A549 (cell line): ENCODE results near the gene FHL1. TPM values are rescaled to one million over a fixed set of nuclear protein-coding genes. Genes with fewer than 3 reads are reported as not detected.
A peak's percentile ranks its signal among the peaks of the same experiment; 100 is the strongest.
"Not testable (repeated sequence)": the region's sequence is repeated elsewhere in the genome, so short reads cannot be mapped to it uniquely, and the experiment has no call there.

ENCODE experiments used
- ATAC-seq, 2 experiments: fragments of 200-7000 bp in 1 of 2; fragments of >200 bp in 1 of 2; cut with Nextera tagmentation in 1 of 2; cut with Tn5 transposase in 1 of 2; 3 replicates each; pipeline versions ENCODE4 v1.8.0 to v1.9.1; 2018 to 2020; ENCODE audit warnings: mild to moderate bottlenecking in 1 of 2, moderate library complexity in 1 of 2
- CTCF ChIA-PET: fragments of 300-600 bp; sonication (Branson Sonifier 250); formaldehyde crosslinking; extraction: SDS; loops from one replicate; lab custom pipeline; 2021; ENCODE audit warnings: antibody characterized with exemption, inconsistent platforms; lab: Yijun Ruan, JAX
- POLR2A ChIA-PET: fragments of 350-600 bp; formaldehyde crosslinking; extraction: SDS; loops from one replicate; lab custom pipeline; 2021; ENCODE audit warnings: antibody characterized with exemption, inconsistent platforms; lab: Yijun Ruan, JAX
- DNase-seq, 2 experiments: peaks; one replicate each; pipeline versions ENCODE4 v3.0.0 to v3.0.0-alpha.2; 2011 to 2016; ENCODE audit warnings: low read depth in 1 of 2, low spot score in 1 of 2
- FAIRE-seq: peaks from 2 replicates; lab custom pipeline; 2011; peaks lifted over from hg19 to GRCh38; lab: Jason Lieb, UNC
- H3K27ac ChIP-seq, 2 experiments: fragments of >200 bp; sonication (Bioruptor Twin); formaldehyde crosslinking; 3 replicates each; pipeline ENCODE4 v1.5.1; 2016 to 2017
- H3K4me1 ChIP-seq: fragments of >200 bp; sonication (Bioruptor Twin); formaldehyde crosslinking; 3 replicates; pipeline ENCODE4 v1.6.1; 2016
- H3K4me2 ChIP-seq: fragments of >200 bp; sonication (Bioruptor Twin); formaldehyde crosslinking; 3 replicates; pipeline ENCODE4 v1.6.1; 2016
- H3K4me3 ChIP-seq: fragments of >200 bp; sonication (Bioruptor Twin); formaldehyde crosslinking; 3 replicates; pipeline ENCODE4 v1.5.1; 2016
- H3K9me3 ChIP-seq: fragments of >200 bp; sonication (Bioruptor Twin); formaldehyde crosslinking; 3 replicates; pipeline ENCODE4 v1.6.1; 2016
- CBX2 ChIP-seq: fragments of 200-600 bp; sonication (generic); IDR thresholded peaks from 2 replicates; pipeline ENCODE4 v1.6.1; 2016; ENCODE audit warnings: low read depth, mild to moderate bottlenecking, borderline replicate concordance
- E2F6 ChIP-seq: IDR thresholded peaks from 2 replicates; pipeline ENCODE4 v1.6.1; 2012; ENCODE audit warnings: low read depth, borderline replicate concordance
- ELK1 ChIP-seq: fragments of 150-350 bp; IDR thresholded peaks from 2 replicates; pipeline ENCODE4 v1.6.1; 2014; ENCODE audit warnings: low read depth, mild to moderate bottlenecking, low read length
- ESRRA ChIP-seq: fragments of 150-350 bp; IDR thresholded peaks from 2 replicates; pipeline ENCODE4 v1.6.1; 2014; ENCODE audit warnings: mild to moderate bottlenecking, low read length, borderline replicate concordance
- HOXB5 ChIP-seq: fragments of 250-450 bp; sonication (Bioruptor Pico); IDR thresholded peaks from 2 replicates; pipeline ENCODE4 v1.5.0; 2020; ENCODE audit warnings: mild to moderate bottlenecking, moderate library complexity
- JUN ChIP-seq, 2 experiments: fragments of >200 bp; sonication (Bioruptor Twin); formaldehyde crosslinking; IDR thresholded peaks; 2 replicates in 1 of 2; 3 replicates in 1 of 2; pipeline ENCODE4 v1.6.1; 2016 to 2017
- KDM5A ChIP-seq: fragments of 200-600 bp; sonication (generic); IDR thresholded peaks from 2 replicates; pipeline ENCODE4 v1.6.1; 2016; ENCODE audit warnings: antibody characterized with exemption, mild to moderate bottlenecking
- MAX ChIP-seq: IDR thresholded peaks from 2 replicates; pipeline ENCODE4 v1.6.1; 2012
- MYC ChIP-seq: IDR thresholded peaks from 2 replicates; pipeline ENCODE4 v1.6.1; 2012; ENCODE audit warnings: mild to moderate bottlenecking, inconsistent platforms, low read length, improper control_type of control experiment, borderline replicate concordance
- PBX3 ChIP-seq: IDR thresholded peaks from 2 replicates; pipeline ENCODE4 v1.6.1; 2012
- PHF8 ChIP-seq: fragments of 200-600 bp; sonication (generic); IDR thresholded peaks from 2 replicates; pipeline ENCODE4 v1.6.1; 2016; ENCODE audit warnings: low read depth, mild to moderate bottlenecking, antibody characterized with exemption, moderate library complexity, borderline replicate concordance
- POLR2A ChIP-seq: IDR thresholded peaks from 2 replicates; pipeline ENCODE4 v1.6.1; 2012; ENCODE audit warnings: mild to moderate bottlenecking, low read length
- POLR2AphosphoS2 ChIP-seq: conservative IDR thresholded peaks from 2 replicates; pipeline ENCODE4 v1.6.1; 2012; ENCODE audit warnings: low read length, improper control_type of control experiment, inconsistent platforms
- RAD21 ChIP-seq, 2 experiments: fragments of >200 bp in 1 of 2; sonication (Bioruptor Twin) in 1 of 2; formaldehyde crosslinking in 1 of 2; IDR thresholded peaks in 1 of 2; conservative IDR thresholded peaks in 1 of 2; 2 replicates in 1 of 2; 3 replicates in 1 of 2; pipeline ENCODE4 v1.6.1; 2012 to 2018; ENCODE audit warnings: inconsistent platforms in 1 of 2
- RARB ChIP-seq: fragments of 250-450 bp; sonication (Bioruptor Pico); IDR thresholded peaks from 2 replicates; pipeline ENCODE4 v1.8.0; 2021; ENCODE audit warnings: mild to moderate bottlenecking, moderate library complexity
- SMC3 ChIP-seq: fragments of >200 bp; sonication (Bioruptor Twin); formaldehyde crosslinking; IDR thresholded peaks from 3 replicates; pipeline ENCODE4 v1.6.1; 2018; ENCODE audit warnings: inconsistent platforms
- WGBS: methylation state at CpG from one replicate; pipeline ENCODE4 v1.1.6; 2017; ENCODE audit errors: missing lambda C conversion rate; 5-methylcytosine and 5-hydroxymethylcytosine counted together
- polyA plus RNA-seq, 4 experiments: library from polyadenylated mRNA; depleted of rRNA in 3 of 4; stranded (reverse); fragments of >200 nt; fragmentation: RNase III in 1 of 4; extraction: RNeasy Plus Mini Kit Qiagen cat#74134 plus additional on column Dnase treatment in 1 of 4; gene quantifications; 2 replicates in 3 of 4; 3 replicates in 1 of 4; pipeline ENCODE4 v1.2.3, GENCODE V29; 2011 to 2017
- TF ChIP-seq, protein P1 (sequence below): fragments of >200 bp; sonication (Bioruptor Twin); formaldehyde crosslinking; IDR thresholded peaks from 3 replicates; pipeline ENCODE4 v1.5.1; 2016

FHL1 gene
- polyA plus RNA-seq, 2 of the 4 experiments (the other 2 are of a cell fraction), result 31.6 to 32.2 TPM

GRCh38 chrX:136166221-136166855 lies 19.0 kb downstream of the FHL1 start:
- ChIA-PET POLR2A (no interaction called here), CTCF (interaction anchor here (0.9 to 4.1 kb wide), 5 partner anchors 10 to 138 kb away, joined by 3 to 33 read pairs (median 3); no protein-coding TSS in a partner anchor)
- TF ChIP-seq ESRRA, result no peak
- no peak for TF ChIP-seq E2F6
- no peak for TF ChIP-seq RARB (CRISPR knock-in tag)
- TF ChIP-seq MAX, result no peak
- TF ChIP-seq POLR2A, result no peak
- TF ChIP-seq JUN (IDR thresholded peaks at IDR 0.05), result no peak
- TF ChIP-seq PHF8, result no peak
- TF ChIP-seq KDM5A, result no peak
- TF ChIP-seq MYC, result no peak
- no peak for TF ChIP-seq HOXB5 (CRISPR knock-in tag)
- TF ChIP-seq, protein P1, sequence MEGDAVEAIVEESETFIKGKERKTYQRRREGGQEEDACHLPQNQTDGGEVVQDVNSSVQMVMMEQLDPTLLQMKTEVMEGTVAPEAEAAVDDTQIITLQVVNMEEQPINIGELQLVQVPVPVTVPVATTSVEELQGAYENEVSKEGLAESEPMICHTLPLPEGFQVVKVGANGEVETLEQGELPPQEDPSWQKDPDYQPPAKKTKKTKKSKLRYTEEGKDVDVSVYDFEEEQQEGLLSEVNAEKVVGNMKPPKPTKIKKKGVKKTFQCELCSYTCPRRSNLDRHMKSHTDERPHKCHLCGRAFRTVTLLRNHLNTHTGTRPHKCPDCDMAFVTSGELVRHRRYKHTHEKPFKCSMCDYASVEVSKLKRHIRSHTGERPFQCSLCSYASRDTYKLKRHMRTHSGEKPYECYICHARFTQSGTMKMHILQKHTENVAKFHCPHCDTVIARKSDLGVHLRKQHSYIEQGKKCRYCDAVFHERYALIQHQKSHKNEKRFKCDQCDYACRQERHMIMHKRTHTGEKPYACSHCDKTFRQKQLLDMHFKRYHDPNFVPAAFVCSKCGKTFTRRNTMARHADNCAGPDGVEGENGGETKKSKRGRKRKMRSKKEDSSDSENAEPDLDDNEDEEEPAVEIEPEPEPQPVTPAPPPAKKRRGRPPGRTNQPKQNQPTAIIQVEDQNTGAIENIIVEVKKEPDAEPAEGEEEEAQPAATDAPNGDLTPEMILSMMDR, result peak; percentile 29; the same call in 1 of the 3 replicates
- TF ChIP-seq SMC3, result peak; percentile 30; the same call in 1 of the 3 replicates
- TF ChIP-seq PBX3, result no peak
- TF ChIP-seq ELK1, result no peak
- TF ChIP-seq RAD21 (conservative IDR thresholded peaks at IDR 0.05 in 1 of 2, IDR thresholded peaks at IDR 0.05 in 1 of 2), result peak; percentile 39 to 47; a peak in 3 of 5 replicates
- TF ChIP-seq POLR2AphosphoS2, result no peak
- TF ChIP-seq CBX2, result no peak
- no peak overlapping the region for H3K4me2 ChIP-seq
- H3K4me3 ChIP-seq, result no peak overlapping the region
- WGBS, result 83% methylated on average over 8 of the region's 8 CpGs
- H3K9me3 ChIP-seq, result no peaks in the 10 kb centered on the region
- DNase-seq, result no peak
- peak in 1 of 2 experiments; percentile 61; a peak in 2 of 6 replicates for ATAC-seq
- FAIRE-seq, result no peak
- H3K27ac ChIP-seq, result no peak overlapping the region
- H3K4me1 ChIP-seq, result no peaks in the 10 kb centered on the region

DNA sequence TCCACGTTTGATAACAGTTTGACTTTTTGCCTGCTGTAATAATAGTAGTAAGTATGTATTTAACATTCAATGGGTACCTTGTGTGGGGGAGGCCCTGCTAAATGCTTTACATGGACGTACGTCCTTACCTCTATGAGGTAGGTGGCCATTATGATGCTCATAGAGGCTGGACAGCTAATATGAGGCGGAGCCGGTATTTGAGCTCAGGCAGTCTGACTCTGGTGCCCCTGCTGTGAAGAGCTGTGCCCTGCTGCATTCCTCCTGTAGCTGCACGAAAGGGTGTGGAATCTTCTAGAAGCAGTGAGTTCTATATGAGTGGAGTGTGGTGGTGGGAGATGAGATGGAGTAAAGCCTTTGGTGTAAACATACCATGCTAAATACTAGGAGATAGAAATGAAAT lies 20.7 kb downstream of the FHL1 start:
- DNase-seq, H3K4me1 ChIP-seq, H3K4me3 ChIP-seq, H3K27ac ChIP-seq, FAIRE-seq, H3K4me2 ChIP-seq, POLR2A ChIA-PET, H3K9me3 ChIP-seq, ATAC-seq: not testable (repeated sequence)
- CTCF ChIA-PET, result interaction anchor here (1.2 to 4.1 kb wide), 2 partner anchors 139 to 527 kb away, joined by 3 to 33 read pairs; no protein-coding TSS in a partner anchor
- WGBS, result 81% methylated on average over 6 of the region's 6 CpGs
